A204.1 (cell line): ENCODE measurements around the gene NDUFA5.

ENCODE experiments used
- FAIRE-seq: peaks from 2 replicates; lab custom pipeline; 2012; peaks lifted over from hg19 to GRCh38; lab: Jason Lieb, UNC

The NDUFA5 gene

GRCh38 chr7:123557398-123558288 is at the start of gene NDUFA5:
Gene NDUFA5, minus strand, starts transcription at chr7:123557818. Its CDS starts 23 bp downstream, at chr7:123557795.
- peak; percentile 99 for FAIRE-seq

GRCh38 chr7:123604739-123605138 is 47.1 kb upstream of the NDUFA5 start:
- no peak for FAIRE-seq

DNA sequence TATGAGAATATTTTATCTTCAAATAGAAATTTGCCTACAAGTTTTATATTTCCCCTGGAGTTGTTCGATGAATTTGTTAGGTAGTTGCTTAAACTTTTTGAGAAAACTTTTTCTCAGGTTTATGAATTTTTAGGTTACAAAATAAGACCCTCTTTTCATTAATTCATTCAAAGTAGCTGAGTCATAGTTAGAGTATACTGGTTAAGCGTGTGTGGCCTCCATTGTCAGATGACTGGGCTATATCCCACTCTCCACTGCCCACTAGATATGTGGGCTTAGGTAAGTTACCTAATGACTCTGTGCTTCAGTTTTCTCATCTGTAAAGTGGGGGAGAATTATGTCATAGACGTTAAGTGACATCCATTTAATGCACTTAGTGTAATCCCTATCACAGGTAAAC is 45.0 kb upstream of the NDUFA5 start:
- FAIRE-seq = peak; percentile 40

DNA sequence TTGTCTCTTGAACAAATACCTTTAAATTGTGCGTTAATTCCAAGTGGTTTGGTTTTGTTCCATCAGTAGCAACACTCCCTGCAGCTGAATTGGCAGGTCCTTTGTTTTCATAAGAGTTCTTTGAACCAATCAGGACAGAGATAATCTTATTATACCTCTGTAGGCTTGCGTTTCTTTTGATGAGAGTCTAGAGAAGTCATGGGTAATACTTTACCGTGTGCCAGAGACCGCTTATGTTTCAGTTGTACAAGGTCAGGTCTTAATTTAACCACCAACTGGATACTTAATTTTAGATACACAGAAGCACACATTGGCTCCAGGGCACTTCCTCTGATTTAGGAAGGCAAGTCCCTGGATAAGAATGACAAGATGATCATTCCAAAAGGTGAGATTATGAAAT is 43.9 kb upstream of the NDUFA5 start, which contains the start of gene ASB15:
Gene ASB15, plus strand, starts transcription at position 292 of the 400 bp plus-strand sequence. CDS start 12,682 bp downstream, outside the sequence.
- FAIRE-seq = no peak

GRCh38 chr7:123600876-123601275 is 43.3 kb upstream of the NDUFA5 start:
- FAIRE-seq = no peak

GRCh38 chr7:123599766-123600165 is 42.1 kb upstream of the NDUFA5 start:
- FAIRE-seq = no peak

DNA sequence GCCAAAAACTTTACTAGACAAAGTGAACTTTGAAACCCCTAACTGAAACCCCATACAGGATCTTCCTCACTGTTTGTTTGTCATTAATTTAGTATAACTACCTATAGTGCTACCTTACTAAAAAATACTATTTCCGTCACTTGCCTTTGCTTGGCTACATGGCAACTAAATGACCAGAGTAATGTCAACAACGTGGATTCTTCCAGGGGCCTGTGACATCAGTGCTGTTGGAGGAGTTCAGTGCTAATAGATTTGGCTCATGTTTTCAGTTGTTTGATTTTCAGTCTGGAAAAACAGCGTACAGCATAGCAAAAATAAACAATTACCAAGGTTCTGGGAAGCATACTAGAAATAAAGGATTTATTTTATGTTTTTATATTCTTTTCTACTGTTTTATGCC is 41.0 kb upstream of the NDUFA5 start:
- no peak for FAIRE-seq

DNA sequence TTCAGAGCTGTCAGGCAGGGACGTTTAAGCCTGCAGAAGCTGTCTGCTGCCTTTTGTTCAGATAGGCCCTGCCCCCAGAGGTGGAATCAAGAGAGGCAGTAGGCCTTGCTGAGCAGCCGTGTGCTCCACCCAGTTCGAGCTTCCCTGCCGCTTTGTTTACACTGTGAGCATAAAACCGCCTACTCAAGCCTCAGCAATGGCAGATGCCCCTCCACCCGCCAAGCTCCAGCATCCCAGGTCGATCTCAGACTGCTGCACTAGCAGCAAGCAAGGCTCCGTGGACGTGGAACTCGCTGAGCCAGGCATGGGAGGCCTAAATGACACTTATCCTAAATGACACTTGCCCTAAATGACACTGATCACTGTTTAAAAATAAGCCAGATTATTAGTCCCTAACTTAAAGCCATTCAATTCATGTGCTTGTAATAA is 37.2 kb upstream of the NDUFA5 start:
- FAIRE-seq = no peak

DNA sequence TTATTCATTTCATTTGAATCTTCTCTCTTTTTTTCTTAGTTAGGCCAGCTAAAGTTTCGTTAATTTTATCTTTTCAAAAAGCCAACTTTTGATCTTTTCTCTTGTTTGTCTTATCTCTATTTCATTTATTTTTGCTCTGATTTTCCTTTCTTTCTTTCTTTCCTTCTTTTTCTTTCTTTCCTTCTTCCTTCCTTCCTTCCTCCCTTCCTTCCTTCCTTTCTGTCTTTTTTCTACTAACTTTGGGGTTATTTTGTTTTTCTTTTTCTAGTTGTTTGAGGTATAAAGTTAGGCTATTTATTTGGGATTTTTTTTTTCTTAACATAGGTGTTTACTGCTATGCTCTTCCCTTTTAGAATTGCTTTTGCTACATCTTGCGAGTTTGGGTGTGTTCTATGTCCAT is 30.8 kb upstream of the NDUFA5 start:
- FAIRE-seq = no peak

DNA sequence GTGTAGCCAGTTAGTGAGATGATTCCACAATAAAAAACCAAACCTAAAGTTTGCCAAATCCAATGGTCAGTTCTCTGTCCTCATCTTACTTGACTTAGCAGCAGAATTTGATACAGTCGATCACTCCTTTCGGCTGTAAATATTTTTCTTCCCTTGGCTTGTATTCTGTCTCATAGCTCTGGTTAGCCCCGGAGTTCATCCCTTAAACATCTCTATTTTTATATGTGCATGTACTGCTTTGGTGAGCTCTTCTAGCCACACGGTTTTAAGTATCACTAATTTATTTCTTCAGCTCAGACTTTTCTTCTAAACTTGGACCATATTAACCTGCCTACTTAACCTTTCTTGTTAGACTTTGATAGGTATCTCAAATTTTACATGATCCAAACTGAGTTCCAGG is 26.2 kb upstream of the NDUFA5 start:
- FAIRE-seq = no peak

- FAIRE-seq = no peak
Observed at GRCh38 chr7:123581162-123581459, 23.5 kb upstream of the NDUFA5 start.

DNA sequence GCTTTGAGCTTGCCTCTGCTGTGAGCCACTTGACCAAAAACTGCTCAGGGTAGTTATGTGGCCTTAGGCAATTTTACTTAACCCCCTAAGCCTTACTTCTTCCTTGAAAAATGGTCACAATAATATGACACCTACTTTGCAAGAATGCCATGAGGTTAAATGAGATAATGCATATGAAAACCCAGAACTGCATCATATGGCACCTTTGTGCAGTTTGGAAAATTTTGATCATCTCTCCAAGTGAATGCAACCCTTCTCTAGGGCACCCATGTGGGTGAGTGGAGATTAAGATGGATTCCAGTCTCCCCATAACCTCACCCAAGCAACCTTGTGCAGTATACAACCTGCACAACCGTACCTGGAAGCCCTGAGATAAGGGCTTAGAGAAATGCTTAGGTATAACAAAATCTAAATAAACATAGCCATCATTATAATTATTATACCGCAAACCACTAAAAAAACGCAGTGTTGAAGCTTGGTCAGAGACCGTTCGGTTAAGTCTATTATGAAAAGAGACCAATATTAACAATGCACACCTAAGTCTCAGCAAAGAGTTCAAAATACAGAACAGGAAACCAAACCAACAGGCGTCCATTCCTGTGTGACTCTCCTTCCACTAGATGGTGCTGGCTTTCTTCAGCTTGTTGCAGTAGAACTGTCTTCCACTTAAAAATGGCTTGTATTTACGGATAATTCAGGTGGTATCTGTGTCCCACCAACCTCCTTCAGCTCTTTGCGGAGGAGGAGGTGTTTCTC is 23.0 kb upstream of the NDUFA5 start:
- FAIRE-seq = peak; percentile 54

- FAIRE-seq = no peak
Observed at GRCh38 chr7:123579416-123579815, 21.8 kb upstream of the NDUFA5 start.

DNA sequence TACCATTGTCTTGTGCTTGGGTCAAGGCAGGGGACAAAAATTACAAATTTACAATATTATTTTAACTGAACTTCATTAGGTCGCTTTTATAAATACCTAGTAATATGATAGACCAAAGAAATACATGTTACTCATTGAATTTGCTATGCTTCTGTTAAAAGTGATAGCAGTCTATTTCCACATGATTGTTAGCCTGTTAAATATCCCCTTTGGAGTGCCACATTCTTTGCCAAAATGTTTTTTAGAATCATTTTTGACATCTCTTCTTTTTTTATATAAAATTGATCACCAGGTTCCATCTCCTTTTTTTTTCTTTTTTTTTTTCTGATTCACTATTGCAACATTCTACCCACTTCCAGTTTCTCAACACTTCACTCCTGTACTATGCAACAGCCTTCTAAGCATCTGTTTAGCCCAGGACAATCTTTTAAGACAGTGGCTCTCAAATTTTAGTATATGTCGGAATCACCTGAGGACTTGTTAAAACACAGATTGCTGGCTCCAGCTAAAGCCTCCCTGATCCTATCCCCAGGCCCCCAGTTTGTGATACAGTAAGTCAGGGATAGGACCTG is 16.4 kb upstream of the NDUFA5 start:
- FAIRE-seq = no peak

DNA sequence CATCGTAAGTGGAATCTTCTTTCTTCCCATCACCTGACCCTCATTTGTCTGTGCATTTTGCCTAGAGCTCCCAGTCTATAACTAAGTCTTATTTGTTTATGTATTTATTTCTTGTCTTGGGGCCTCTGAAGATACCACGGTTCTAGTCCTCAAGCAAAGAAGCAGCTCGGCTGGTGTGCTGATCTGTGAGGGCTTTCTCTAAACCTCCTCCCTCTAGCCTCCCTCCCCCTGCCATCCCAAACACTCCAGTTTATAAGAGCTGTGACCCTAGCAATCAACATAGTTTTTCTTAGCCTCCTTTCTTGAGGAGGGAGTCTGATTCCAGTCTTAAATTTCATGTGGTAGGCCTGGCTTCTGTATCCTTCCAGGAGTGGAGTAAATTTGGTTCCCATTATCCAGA is 15.7 kb upstream of the NDUFA5 start:
- FAIRE-seq = no peak

DNA sequence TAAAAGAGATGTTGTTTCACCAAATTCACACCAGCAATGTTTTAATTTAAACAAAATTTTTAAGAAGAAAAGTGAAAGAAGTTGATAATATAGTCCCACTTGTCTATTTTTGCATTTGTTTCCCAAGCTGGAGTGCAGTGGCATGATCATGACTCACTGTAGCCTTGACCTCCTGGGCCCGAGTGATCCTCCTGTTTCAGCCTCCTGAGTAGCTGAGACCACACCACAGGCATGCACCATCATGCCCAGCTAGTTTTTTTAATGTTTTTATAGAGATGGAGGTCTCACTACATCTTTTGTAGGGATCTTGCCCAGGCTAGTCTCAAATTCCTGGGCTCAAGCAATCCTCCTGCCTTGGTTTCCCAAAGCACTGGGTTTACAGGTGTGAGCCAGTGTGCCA is 14.1 kb upstream of the NDUFA5 start:
- no peak for FAIRE-seq

GRCh38 chr7:123571187-123571586 is 13.6 kb upstream of the NDUFA5 start:
- FAIRE-seq = peak; percentile 58

GRCh38 chr7:123570390-123571182 is 13.0 kb upstream of the NDUFA5 start:
- FAIRE-seq = no peak

DNA sequence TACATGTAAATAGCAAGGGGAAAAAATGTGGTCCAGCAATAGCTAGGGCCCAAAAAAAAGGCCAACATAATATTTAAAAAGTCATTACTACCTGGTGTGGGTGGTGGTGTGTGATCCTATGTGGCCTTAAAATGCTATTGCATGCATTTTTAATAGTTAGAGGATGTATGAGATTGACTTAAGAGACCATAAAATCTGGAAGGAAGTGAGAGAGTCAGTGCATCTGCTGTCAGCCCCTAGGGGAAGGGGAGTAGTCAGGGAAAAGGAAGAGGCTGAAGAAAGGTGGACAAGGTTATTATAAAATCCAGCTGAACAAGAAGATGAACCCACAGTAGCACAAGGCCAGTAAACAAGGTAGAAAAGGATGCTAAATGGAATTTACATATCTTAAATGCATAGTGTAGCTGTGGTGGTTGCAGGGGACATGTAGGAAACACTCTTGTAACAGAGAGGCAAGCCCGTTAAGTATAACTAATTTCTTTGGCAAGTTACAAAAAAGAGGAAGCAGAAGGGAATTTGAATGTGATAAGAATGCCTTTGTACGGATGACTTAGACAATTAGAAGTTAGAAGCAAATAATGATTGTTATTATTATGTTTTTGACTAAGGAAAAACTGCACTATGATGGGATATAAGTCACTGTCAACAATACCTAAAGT is 11.9 kb upstream of the NDUFA5 start:
- no peak for FAIRE-seq

- FAIRE-seq = no peak
Observed at GRCh38 chr7:123562121-123562520, 4.5 kb upstream of the NDUFA5 start.

- peak; percentile 3 for FAIRE-seq
Observed at GRCh38 chr7:123558289-123558874, 764 bp upstream of the NDUFA5 start.
